ENCODE results near the gene CRACR2A.

DNA sequence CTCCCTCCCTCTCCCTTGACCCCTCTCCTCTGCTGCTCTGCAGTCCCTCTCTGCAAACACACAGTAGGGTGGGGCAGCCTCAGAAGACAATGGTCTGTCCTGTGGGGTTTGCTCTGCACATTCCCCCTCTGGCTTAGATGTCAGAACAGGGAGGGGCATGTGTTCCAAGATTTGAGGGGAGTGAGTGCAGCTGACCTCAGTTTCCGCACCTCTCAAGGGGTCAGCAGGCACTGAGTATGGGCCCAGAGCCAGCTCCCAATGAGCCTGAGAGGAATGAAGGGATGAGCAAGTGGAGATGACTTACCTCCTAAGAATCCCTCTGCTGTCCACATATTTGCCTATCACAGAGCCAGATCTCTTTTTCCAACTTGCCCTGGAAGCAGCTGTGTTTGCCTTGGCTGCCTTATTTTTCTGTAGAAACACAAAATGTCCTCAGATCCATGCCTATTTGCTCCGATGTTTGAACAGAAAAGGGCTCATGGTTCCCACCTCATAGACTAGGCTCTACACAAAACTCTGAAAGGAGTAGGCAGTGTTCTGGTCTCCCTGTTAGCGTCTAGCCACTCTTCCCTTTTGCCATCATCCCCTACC is 111.4 kb downstream of the CRACR2A start:
- TF ChIP-seq, protein P1, sequence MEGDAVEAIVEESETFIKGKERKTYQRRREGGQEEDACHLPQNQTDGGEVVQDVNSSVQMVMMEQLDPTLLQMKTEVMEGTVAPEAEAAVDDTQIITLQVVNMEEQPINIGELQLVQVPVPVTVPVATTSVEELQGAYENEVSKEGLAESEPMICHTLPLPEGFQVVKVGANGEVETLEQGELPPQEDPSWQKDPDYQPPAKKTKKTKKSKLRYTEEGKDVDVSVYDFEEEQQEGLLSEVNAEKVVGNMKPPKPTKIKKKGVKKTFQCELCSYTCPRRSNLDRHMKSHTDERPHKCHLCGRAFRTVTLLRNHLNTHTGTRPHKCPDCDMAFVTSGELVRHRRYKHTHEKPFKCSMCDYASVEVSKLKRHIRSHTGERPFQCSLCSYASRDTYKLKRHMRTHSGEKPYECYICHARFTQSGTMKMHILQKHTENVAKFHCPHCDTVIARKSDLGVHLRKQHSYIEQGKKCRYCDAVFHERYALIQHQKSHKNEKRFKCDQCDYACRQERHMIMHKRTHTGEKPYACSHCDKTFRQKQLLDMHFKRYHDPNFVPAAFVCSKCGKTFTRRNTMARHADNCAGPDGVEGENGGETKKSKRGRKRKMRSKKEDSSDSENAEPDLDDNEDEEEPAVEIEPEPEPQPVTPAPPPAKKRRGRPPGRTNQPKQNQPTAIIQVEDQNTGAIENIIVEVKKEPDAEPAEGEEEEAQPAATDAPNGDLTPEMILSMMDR (IDR thresholded peaks at IDR 0.05): no peak
- TF ChIP-seq POLR2A (IDR thresholded peaks at IDR 0.05) (no peak), POLR2AphosphoS5 (IDR thresholded peaks at IDR 0.05) (no peak), EP300 (IDR thresholded peaks at IDR 0.05) (no peak)

Measured in suprapubic skin (tissue), 4 donors.